GM12864 (cell line): ENCODE data around the gene UBR1.

Experiments
- DNase-seq: peaks from one replicate; pipeline ENCODE4 v3.0.0-alpha.2; 2011; ENCODE audit warnings: low read depth
- H3K4me3 ChIP-seq: 2 replicates; pipeline ENCODE4 v1.5.1; 2011; ENCODE audit warnings: mild to moderate bottlenecking, low read depth, low read length, control low read depth
- TF ChIP-seq, protein P1 (sequence below): IDR thresholded peaks from 2 replicates; pipeline ENCODE4 v1.5.1; 2011; ENCODE audit warnings: low read depth, mild to moderate bottlenecking, moderate library complexity, low read length, control low read depth, inconsistent platforms; ENCODE audit errors: missing control alignments

The UBR1 gene

DNA sequence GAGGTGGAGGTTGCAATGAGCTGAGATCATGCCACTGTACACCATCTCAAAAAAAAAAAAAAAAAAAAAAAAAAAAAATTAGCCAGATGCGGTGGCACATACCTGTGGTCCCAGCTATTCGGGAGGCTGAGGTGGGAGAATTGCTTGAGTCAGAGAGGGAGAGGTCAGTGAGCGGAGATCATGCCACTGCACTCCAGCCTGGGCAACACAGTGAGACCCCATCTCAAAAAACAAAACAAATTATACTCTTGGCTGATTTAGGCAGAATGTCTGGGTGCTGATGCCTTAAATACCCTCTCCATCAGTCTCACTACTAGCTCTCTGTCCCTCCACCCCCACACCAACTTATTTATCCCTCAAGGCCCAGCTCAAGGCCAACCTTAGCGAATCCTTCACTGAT lies 14.0 kb downstream of the UBR1 start:
- H3K4me3 ChIP-seq = no peak overlapping the region
- TF ChIP-seq, protein P1, sequence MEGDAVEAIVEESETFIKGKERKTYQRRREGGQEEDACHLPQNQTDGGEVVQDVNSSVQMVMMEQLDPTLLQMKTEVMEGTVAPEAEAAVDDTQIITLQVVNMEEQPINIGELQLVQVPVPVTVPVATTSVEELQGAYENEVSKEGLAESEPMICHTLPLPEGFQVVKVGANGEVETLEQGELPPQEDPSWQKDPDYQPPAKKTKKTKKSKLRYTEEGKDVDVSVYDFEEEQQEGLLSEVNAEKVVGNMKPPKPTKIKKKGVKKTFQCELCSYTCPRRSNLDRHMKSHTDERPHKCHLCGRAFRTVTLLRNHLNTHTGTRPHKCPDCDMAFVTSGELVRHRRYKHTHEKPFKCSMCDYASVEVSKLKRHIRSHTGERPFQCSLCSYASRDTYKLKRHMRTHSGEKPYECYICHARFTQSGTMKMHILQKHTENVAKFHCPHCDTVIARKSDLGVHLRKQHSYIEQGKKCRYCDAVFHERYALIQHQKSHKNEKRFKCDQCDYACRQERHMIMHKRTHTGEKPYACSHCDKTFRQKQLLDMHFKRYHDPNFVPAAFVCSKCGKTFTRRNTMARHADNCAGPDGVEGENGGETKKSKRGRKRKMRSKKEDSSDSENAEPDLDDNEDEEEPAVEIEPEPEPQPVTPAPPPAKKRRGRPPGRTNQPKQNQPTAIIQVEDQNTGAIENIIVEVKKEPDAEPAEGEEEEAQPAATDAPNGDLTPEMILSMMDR = no peak
- no peak for DNase-seq

DNA sequence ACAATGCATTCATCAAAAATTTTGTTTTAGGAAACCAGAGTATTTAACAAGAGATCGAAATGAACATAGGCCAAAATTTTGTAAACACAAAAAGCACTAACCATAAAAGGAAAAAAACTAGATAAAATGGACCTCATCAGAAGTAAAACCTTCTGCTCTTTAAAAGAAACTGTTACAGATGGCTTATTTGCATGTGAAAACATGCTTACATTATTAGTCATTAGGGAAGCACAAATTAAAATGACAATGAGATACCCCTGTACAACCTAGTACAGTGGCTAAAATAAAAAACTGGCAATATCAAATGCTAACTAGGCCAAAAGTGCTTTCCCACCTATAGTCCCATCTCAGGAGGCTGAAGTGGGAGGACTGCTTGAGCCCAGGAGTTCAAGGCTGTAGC lies 19.3 kb downstream of the UBR1 start:
- no peak overlapping the region for H3K4me3 ChIP-seq
- DNase-seq = no peak
- TF ChIP-seq, protein P1 = no peak

DNA sequence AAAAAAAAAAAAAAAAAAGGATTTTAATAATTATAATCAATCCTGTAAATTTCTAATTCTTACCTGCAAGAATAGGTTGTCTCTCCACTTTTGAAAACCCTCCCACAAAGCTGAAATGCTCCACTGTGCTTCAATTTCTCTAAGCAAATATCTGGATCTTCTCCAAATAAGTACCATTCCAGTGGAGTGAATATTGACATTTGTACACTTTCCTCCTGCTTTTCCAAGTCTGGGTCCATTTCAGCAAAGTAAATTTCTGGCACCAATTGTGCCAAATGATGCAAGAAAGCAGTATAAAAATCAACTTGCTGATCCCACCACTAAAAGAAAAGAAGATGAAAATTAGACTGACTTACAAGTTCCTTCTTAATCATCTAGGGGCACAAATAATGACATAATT lies 19.9 kb downstream of the UBR1 start:
- no peak overlapping the region for H3K4me3 ChIP-seq
- no peak for DNase-seq

GRCh38 chr15:43082509-43082908 lies 23.3 kb downstream of the UBR1 start:
- no peak for DNase-seq
- H3K4me3 ChIP-seq = no peak overlapping the region
- TF ChIP-seq, protein P1 = no peak

More for the DNA sequence above, 19.9 kb downstream of the UBR1 start:
- TF ChIP-seq, protein P1 = no peak

GRCh38 chr15:43081283-43081682 lies 24.6 kb downstream of the UBR1 start:
- DNase-seq = no peak
- H3K4me3 ChIP-seq = no peak overlapping the region
- TF ChIP-seq, protein P1 = no peak

GRCh38 chr15:43071451-43071850 lies 34.4 kb downstream of the UBR1 start:
- TF ChIP-seq, protein P1 = no peak
- no peak overlapping the region for H3K4me3 ChIP-seq
- DNase-seq = no peak

DNA sequence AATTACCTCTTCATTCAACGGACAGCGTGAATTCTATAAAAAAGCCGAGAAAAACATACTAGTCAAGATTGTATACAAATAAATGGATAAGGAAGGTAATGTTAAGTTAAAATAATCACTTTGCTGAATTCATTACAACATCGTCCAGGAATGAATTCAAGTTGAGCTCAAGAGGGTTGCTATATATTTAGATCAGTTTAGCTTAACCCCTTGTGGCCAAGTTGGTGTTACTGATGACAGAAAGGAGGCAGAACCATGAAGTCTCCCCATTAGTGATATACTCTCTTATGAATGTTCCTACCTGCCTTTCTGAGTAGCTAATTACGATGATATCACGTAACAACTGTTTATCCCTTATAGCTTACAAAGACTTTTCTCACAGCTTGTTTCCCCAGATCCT lies 34.9 kb downstream of the UBR1 start:
- no peak for DNase-seq
- no peak overlapping the region for H3K4me3 ChIP-seq
- TF ChIP-seq, protein P1 = no peak
